Measurements from ENCODE around the gene TTC1. TPM values are rescaled to one million over a fixed set of nuclear protein-coding genes. Genes with fewer than 3 reads are reported as not detected.

TTC1 gene
- total RNA-seq, 1 donor from 2014 or later, result 25.5 TPM

GRCh38 chr5:159969966-159970365 is 39.0 kb upstream of the TTC1 start:
- no peak overlapping the region for H3K4me3 ChIP-seq (ENCODE audit: low read depth, low read length)
- FAIRE-seq (no peak), DNase-seq (ENCODE audit: low read depth) (peak; percentile 19)
- H3K36me3 ChIP-seq (ENCODE audit: control insufficient read depth, insufficient read depth, low read length), result no peaks in the 10 kb centered on the region
- TF ChIP-seq CTCF (IDR thresholded peaks at IDR 0.05; ENCODE audit: insufficient read depth, low read length, severe bottlenecking), result no peak
- no peaks in the 10 kb centered on the region for H3K27me3 ChIP-seq (ENCODE audit: control insufficient read depth, insufficient read depth, low read length)

- H3K36me3 ChIP-seq (ENCODE audit: control insufficient read depth, insufficient read depth, low read length), result no peaks in the 10 kb centered on the region
- H3K27me3 ChIP-seq (ENCODE audit: control insufficient read depth, insufficient read depth, low read length), result no peaks in the 10 kb centered on the region
- no peak for DNase-seq (ENCODE audit: low read depth)
- no peak for FAIRE-seq
- no peak for TF ChIP-seq CTCF (IDR thresholded peaks at IDR 0.05; ENCODE audit: insufficient read depth, low read length, severe bottlenecking)
- H3K4me3 ChIP-seq (ENCODE audit: low read depth, low read length), result no peak overlapping the region
Observed at GRCh38 chr5:159971038-159971437, 37.9 kb upstream of the TTC1 start.

- H3K36me3 ChIP-seq (ENCODE audit: control insufficient read depth, insufficient read depth, low read length), result no peaks in the 10 kb centered on the region
- no peak overlapping the region for H3K4me3 ChIP-seq (ENCODE audit: low read depth, low read length)
- H3K27me3 ChIP-seq (ENCODE audit: control insufficient read depth, insufficient read depth, low read length), result no peaks in the 10 kb centered on the region
- FAIRE-seq (no peak), DNase-seq (ENCODE audit: low read depth) (no peak)
- no peak for TF ChIP-seq CTCF (IDR thresholded peaks at IDR 0.05; ENCODE audit: insufficient read depth, low read length, severe bottlenecking)
Observed at GRCh38 chr5:159971514-159971913, 37.4 kb upstream of the TTC1 start.

GRCh38 chr5:159971931-159972461 is 36.9 kb upstream of the TTC1 start:
- Histone ChIP-seq H3K4me3 (ENCODE audit: low read depth, low read length) (peak overlapping the region; percentile 15), H3K27me3 (ENCODE audit: control insufficient read depth, insufficient read depth, low read length) (no peaks in the 10 kb centered on the region), H3K36me3 (ENCODE audit: control insufficient read depth, insufficient read depth, low read length) (no peaks in the 10 kb centered on the region)
- FAIRE-seq (no peak), DNase-seq (ENCODE audit: low read depth) (no peak)
- TF ChIP-seq CTCF (IDR thresholded peaks at IDR 0.05; ENCODE audit: insufficient read depth, low read length, severe bottlenecking), result no peak

- H3K36me3 ChIP-seq (ENCODE audit: control insufficient read depth, insufficient read depth, low read length), result no peaks in the 10 kb centered on the region
- TF ChIP-seq CTCF (IDR thresholded peaks at IDR 0.05; ENCODE audit: insufficient read depth, low read length, severe bottlenecking), result no peak
- no peak for FAIRE-seq
- H3K4me3 ChIP-seq (ENCODE audit: low read depth, low read length), result no peak overlapping the region
- no peak for DNase-seq (ENCODE audit: low read depth)
- H3K27me3 ChIP-seq (ENCODE audit: control insufficient read depth, insufficient read depth, low read length), result no peaks in the 10 kb centered on the region
Observed at GRCh38 chr5:159972538-159973362, 36.2 kb upstream of the TTC1 start.
